OCI-LY1 (cell line): ENCODE measurements around the gene LRRC74A.

Experiments used
- CTCF ChIP-seq: fragments of 200-600 bp; sonication (generic), shearing (Covaris generic); IDR thresholded peaks from 2 replicates; pipeline ENCODE4 v1.5.1; 2017; ENCODE audit warnings: mild to moderate bottlenecking, antibody characterized with exemption, low read length, moderate library complexity, mixed read lengths
- EZH2 ChIP-seq: fragments of 200-600 bp; sonication (generic), shearing (Covaris generic); IDR thresholded peaks from 2 replicates; pipeline ENCODE4 v1.8.0; 2017; ENCODE audit warnings: borderline replicate concordance, mixed run types, mild to moderate bottlenecking, antibody characterized with exemption, low read length, moderate library complexity, mixed read lengths

- TF ChIP-seq CTCF (no peak), EZH2 (no peak)
Observed at GRCh38 chr14:76884853-76885276, 58.7 kb downstream of the LRRC74A start.
